BLaER1 (cell line): ENCODE data around the gene KDM4C.

ENCODE experiments used
- H3K27ac ChIP-seq: shearing (Covaris generic); formaldehyde crosslinking; 2 replicates; pipeline ENCODE4 v1.8.1; 2022
- H3K27me3 ChIP-seq: shearing (Covaris generic); formaldehyde crosslinking; 2 replicates; pipeline ENCODE4 v1.8.1; 2022
- H3K36me3 ChIP-seq: shearing (Covaris generic); formaldehyde crosslinking; 2 replicates; pipeline ENCODE4 v1.8.1; 2022
- H3K4me1 ChIP-seq: shearing (Covaris generic); formaldehyde crosslinking; 2 replicates; pipeline ENCODE4 v1.8.1; 2022
- H3K4me2 ChIP-seq: shearing (Covaris generic); formaldehyde crosslinking; 2 replicates; pipeline ENCODE4 v1.8.1; 2022
- H3K4me3 ChIP-seq: shearing (Covaris generic); formaldehyde crosslinking; 2 replicates; pipeline ENCODE4 v1.8.1; 2022
- H3K9ac ChIP-seq: shearing (Covaris generic); formaldehyde crosslinking; 2 replicates; pipeline ENCODE4 v1.8.1; 2022
- H3K9me3 ChIP-seq: shearing (Covaris generic); formaldehyde crosslinking; 2 replicates; pipeline ENCODE4 v1.8.1; 2022
- H4K20me1 ChIP-seq: shearing (Covaris generic); formaldehyde crosslinking; 2 replicates; pipeline ENCODE4 v1.8.1; 2022
- Cebpa-rat ChIP-seq: shearing (Covaris generic); IDR thresholded peaks from 2 replicates; pipeline ENCODE4 v1.8.1; 2022

Gene KDM4C

DNA sequence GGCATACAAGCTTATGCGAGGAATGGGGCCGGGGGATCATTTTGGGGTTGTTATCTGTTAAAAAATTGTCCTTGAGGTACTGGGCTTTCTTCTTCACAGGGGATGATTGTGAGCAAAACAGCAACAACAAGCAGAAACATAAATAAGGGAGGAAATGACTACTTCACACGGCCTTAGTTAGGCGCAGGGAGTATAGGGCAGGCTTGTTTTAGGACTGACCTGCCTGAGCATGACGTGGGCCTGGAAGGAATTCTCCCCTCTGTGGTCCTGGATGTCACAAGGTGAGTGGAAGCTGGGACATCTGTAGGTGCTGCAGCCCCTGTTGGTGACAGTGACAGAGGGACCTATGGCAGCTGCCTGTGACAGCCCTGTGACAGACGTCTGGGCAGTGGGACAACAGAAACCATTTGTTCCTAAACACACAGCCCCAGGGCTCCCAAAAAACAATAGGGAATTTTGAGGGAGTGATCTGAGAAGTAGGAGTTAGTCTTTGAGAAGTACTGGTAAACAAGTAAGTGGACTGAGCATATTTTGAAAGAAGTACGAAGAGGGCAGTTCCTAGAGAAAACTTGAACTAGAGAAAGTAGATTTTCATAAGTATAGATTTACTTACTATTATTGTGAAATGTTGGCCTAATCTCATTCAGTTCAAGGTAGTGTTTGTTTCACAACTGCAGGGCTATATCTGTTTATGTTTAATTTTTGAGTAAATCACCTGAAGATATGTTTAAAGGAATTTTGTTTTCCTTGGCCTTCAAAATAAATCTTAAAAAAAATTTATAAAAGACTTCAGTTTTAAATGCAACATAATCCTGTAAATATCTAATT lies 113.1 kb downstream of the KDM4C start:
- Histone ChIP-seq H4K20me1 (peaks cover 23% of the 10 kb centered on the region), H3K9ac (no peak overlapping the region), H3K9me3 (peaks cover 7% of the 10 kb centered on the region), H3K36me3 (peaks cover 37% of the 10 kb centered on the region), H3K4me2 (no peak overlapping the region), H3K27me3 (no peaks in the 10 kb centered on the region), H3K4me3 (no peak overlapping the region), H3K27ac (no peak overlapping the region), H3K4me1 (no peaks in the 10 kb centered on the region; the same call in 1 of the 2 replicates)
- no peak for TF ChIP-seq Cebpa-rat

DNA sequence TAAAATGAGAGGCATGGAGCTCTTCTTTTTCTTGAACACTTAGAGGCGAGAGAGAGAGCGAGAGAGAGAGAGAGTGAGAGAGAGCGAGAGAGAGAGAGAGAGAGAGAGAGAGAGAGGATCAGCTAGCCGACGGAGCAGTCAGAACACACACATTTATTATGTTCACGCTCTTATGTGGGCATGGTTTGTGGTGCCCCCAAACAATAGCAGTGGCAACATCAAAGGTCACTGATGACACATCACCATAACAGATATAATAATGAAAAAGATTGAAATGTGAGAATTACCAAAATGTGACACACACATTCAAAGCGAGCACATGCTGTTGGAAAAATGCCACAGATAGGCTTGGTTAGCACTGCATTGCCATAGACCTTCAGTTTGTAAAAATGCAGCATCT lies 116.1 kb downstream of the KDM4C start:
- Histone ChIP-seq H3K4me1 (no peaks in the 10 kb centered on the region; the same call in 1 of the 2 replicates), H3K9me3 (no peaks in the 10 kb centered on the region), H3K36me3 (peaks cover 41% of the 10 kb centered on the region)

DNA sequence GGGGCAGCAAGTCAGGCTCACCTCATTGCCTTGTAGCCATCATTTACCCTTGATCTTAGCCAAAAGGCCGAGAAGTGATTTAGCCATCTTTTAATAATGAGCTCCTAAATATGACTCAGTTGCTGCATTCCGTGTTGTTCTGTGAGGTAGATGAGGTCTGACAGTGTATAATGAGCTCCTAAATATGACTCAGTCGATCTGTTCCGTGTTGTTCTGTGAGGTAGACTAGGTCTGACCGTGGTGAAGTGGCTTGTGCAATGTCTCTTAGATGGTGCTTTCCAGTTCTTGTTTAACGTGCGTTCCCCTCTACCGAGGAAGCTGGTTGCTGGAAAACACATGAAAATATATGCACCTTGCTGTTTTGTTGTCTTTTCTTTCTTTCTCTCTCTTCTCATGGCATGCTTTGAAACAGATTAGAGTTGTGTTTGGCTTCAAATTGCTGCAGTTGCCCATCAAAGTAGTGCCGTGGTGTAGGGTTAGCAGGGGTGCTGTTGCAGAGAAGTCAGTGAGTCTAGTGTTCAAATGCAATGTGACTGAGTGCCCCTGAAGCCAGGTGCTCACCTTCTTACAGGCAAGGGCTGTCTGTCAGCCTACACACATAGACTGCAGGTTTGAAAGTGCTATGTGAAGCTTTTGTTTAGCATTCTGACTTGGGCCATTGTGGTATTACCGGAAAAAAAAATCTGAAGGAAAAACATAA lies 118.6 kb downstream of the KDM4C start:
- TF ChIP-seq Cebpa-rat, result no peak
- no peaks in the 10 kb centered on the region; the same call in 1 of the 2 replicates for H3K4me1 ChIP-seq
- H3K4me2 ChIP-seq, result no peak overlapping the region
- no peaks in the 10 kb centered on the region for H3K27me3 ChIP-seq
- H3K27ac ChIP-seq, result no peak overlapping the region
- no peaks in the 10 kb centered on the region for H3K9me3 ChIP-seq
- H3K4me3 ChIP-seq, result no peak overlapping the region
- no peak overlapping the region for H3K9ac ChIP-seq
- H3K36me3 ChIP-seq, result peaks cover 30% of the 10 kb centered on the region
- H4K20me1 ChIP-seq, result peaks cover 51% of the 10 kb centered on the region; the same call in 1 of the 2 replicates

More for the DNA sequence above, 116.1 kb downstream of the KDM4C start:
- Histone ChIP-seq H3K27me3 (no peaks in the 10 kb centered on the region), H3K4me3 (no peak overlapping the region), H3K27ac (no peak overlapping the region), H3K9ac (no peak overlapping the region), H4K20me1 (peaks cover 52% of the 10 kb centered on the region), H3K4me2 (no peak overlapping the region)
- no peak for TF ChIP-seq Cebpa-rat

DNA sequence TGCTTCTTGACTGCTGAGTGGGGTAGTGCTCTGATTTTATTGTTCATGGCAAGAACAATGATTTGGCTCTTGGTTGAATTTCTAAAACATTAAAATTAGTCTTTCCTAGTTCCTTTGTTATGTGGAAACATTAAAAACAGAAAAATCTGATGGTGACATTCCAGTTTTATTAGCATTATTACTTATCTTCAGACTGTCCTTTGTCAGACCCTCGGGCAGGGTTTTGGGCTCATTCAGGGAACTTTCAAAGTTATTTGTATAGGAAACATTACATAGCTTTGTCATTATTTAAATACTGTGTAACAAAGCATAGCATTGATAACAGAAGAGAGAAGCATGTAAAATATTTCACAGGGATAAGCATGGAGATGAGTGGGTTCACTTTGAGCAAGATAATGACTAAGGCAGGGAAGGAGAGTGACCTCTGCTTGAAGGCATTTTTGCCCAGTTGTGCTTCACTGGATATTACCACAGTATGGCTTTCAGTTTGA lies 119.9 kb downstream of the KDM4C start:
- Histone ChIP-seq H3K4me2 (no peak overlapping the region), H3K4me3 (no peak overlapping the region)
- no peak for TF ChIP-seq Cebpa-rat

DNA sequence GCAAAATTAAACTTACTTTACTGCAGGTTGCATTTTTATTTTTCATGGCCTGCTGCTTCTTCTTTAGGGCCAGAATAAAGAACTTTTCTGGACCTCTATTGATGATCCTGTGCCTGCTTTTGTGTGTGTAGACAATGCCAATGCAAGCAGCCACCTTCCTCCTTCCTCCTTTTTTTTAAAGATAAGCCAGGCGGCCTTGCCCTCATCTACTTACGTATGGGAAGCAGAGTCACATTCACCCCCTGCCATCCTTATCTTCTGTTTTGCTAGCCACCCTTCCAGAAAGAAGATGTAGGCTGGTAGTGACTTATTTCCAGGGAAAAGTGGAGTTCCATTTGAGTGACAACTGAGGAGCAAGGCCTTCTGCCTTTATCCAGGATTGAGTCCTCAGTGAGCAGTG lies 122.9 kb downstream of the KDM4C start:
- Histone ChIP-seq H3K27ac (no peak overlapping the region), H3K4me2 (no peak overlapping the region), H3K9ac (no peak overlapping the region), H3K4me3 (no peak overlapping the region), H3K9me3 (no peaks in the 10 kb centered on the region), H3K27me3 (no peaks in the 10 kb centered on the region), H3K4me1 (no peaks in the 10 kb centered on the region), H3K36me3 (peaks cover 34% of the 10 kb centered on the region), H4K20me1 (peaks cover 38% of the 10 kb centered on the region; the same call in 1 of the 2 replicates)
- no peak for TF ChIP-seq Cebpa-rat

More for the DNA sequence above, 119.9 kb downstream of the KDM4C start:
- H3K27ac ChIP-seq, result no peak overlapping the region
- no peaks in the 10 kb centered on the region for H3K9me3 ChIP-seq
- no peak overlapping the region for H3K9ac ChIP-seq
- peaks cover 29% of the 10 kb centered on the region for H3K36me3 ChIP-seq
- no peaks in the 10 kb centered on the region; the same call in 1 of the 2 replicates for H3K4me1 ChIP-seq
- H3K27me3 ChIP-seq, result no peaks in the 10 kb centered on the region
- peaks cover 51% of the 10 kb centered on the region; the same call in 1 of the 2 replicates for H4K20me1 ChIP-seq

DNA sequence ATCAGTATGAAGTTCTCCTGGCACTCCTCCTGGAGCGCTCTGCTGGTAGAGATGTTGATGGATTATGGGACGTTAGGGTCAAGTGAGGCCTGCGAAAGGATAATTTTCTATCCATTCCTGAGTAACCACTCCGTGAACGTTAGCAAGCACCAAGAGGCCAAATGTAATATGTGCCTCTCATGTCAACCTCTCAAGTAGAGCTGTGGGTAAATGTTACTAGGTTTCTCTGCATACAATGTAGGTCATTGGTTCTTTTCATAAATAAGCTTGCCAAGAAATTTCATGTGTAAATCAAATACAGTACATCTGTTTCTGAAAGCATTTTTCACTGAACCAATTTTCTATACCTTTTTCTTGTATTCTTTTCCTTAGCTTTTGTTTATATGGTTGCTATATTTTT lies 126.3 kb downstream of the KDM4C start:
- Histone ChIP-seq H3K27ac (no peak overlapping the region), H3K4me1 (no peaks in the 10 kb centered on the region)
- no peak for TF ChIP-seq Cebpa-rat

DNA sequence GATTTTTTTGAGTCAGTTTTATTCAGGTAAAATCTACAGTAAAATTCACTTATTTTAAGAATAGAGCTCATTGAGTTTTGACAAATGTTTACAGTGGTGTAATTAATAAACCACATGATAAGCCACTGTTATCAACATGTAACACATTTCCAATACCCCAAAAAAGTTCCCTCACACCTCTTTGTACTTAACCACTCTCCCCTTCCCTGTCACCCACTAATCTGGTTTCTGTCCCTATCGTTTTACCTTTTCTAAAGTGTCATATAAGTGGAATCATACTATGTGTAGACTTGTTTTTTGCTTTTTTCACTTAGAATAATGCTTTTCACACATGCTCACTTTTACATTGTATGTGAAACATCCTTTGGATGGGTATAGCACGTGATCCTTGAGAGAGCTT lies 127.2 kb downstream of the KDM4C start:
- no peak overlapping the region for H3K27ac ChIP-seq
- H4K20me1 ChIP-seq, result 0 out of 2 replicates have a peak, but pooled peaks cover 12% of the 10 kb centered on the region
- no peak overlapping the region for H3K4me3 ChIP-seq
- no peak overlapping the region for H3K9ac ChIP-seq
- no peak for TF ChIP-seq Cebpa-rat
- no peaks in the 10 kb centered on the region for H3K9me3 ChIP-seq
- H3K4me2 ChIP-seq, result no peak overlapping the region
- no peaks in the 10 kb centered on the region for H3K4me1 ChIP-seq
- H3K36me3 ChIP-seq, result peaks cover 51% of the 10 kb centered on the region
- no peaks in the 10 kb centered on the region for H3K27me3 ChIP-seq

More for the DNA sequence above, 126.3 kb downstream of the KDM4C start:
- Histone ChIP-seq H3K4me3 (no peak overlapping the region), H3K27me3 (no peaks in the 10 kb centered on the region), H3K4me2 (no peak overlapping the region), H3K9me3 (no peaks in the 10 kb centered on the region), H3K36me3 (peaks cover 43% of the 10 kb centered on the region), H4K20me1 (0 out of 2 replicates have a peak, but pooled peaks cover 12% of the 10 kb centered on the region), H3K9ac (no peak overlapping the region)

DNA sequence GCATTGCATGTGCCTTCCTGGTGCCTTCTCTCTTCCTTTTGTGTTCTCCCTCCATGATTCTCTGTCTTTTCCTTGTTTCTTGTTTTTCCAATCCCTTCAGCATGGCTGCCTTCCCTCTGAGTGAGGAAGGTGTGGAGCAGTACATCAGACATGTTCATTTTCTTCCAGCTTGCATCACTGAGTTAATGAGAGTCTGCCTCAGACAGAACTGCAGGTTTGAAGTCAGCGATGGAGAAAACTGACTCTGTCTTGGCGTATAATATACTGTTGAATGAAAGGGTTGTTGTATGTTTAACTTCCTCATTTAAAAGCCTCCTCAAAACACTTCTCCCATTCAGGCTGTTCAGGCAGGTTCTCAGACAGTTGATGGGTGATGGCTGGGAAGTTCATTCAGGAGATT lies 129.3 kb downstream of the KDM4C start:
- no peak overlapping the region for H3K4me2 ChIP-seq
- 0 out of 2 replicates have a peak, but pooled peaks cover 15% of the 10 kb centered on the region for H4K20me1 ChIP-seq
- H3K4me1 ChIP-seq, result no peaks in the 10 kb centered on the region
- TF ChIP-seq Cebpa-rat, result no peak
- no peaks in the 10 kb centered on the region for H3K27me3 ChIP-seq
- H3K9me3 ChIP-seq, result no peaks in the 10 kb centered on the region
- peaks cover 56% of the 10 kb centered on the region for H3K36me3 ChIP-seq
- no peak overlapping the region for H3K4me3 ChIP-seq
- H3K27ac ChIP-seq, result no peak overlapping the region
- H3K9ac ChIP-seq, result no peak overlapping the region

DNA sequence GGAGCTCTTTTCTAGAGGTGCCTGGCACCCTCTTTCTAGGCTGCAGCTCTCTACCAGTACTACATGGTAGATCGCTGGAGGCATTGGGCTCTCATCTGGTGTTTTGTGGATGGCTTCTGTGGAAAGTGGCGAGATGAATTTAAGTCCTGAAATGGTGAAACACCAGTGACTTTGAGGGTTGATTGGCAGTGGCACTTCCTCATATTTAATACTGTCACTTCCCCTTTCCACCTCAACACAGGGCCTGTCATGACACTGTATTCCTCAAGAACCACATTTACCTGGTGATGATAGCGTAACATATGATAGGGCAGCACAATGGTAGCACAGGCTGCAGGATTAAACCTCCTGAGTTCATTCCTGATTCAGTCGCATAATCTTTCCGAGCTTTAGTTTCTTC lies 132.1 kb downstream of the KDM4C start:
- H3K27me3 ChIP-seq, result no peaks in the 10 kb centered on the region
- H3K4me3 ChIP-seq, result no peak overlapping the region
- H4K20me1 ChIP-seq, result 0 out of 2 replicates have a peak, but pooled peaks cover 19% of the 10 kb centered on the region
- H3K9ac ChIP-seq, result no peak overlapping the region
- H3K9me3 ChIP-seq, result no peaks in the 10 kb centered on the region
- peaks cover 18% of the 10 kb centered on the region for H3K4me1 ChIP-seq
- no peak overlapping the region for H3K27ac ChIP-seq
- H3K4me2 ChIP-seq, result no peak overlapping the region
- peaks cover 63% of the 10 kb centered on the region for H3K36me3 ChIP-seq
- TF ChIP-seq Cebpa-rat, result no peak
